ENCODE results near the gene COTL1.
A peak's percentile ranks its signal among the peaks of the same experiment; 100 is the strongest.

Gene COTL1

DNA sequence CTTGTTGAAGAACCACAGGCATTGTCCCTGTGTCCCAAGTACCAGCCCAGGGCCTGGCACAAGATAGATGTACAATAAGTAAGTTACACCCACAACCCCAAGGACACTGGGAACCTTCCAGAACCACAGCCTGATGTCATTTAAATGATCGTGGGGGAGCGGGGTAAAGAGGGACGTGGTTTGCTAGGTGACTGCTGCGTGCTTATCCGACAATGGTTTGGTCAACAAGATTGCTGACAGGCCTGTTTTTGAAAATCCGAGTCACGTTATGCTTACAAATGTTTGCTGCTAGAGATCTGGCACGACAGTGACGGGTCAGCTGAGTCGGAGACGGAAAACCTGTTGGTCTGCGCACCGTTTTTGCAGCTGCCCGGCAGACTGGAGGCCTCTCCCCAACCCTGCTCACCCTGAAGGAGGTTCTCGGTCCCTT, 22.8 kb downstream of the COTL1 start:
- DNase-seq, result no peak

DNA sequence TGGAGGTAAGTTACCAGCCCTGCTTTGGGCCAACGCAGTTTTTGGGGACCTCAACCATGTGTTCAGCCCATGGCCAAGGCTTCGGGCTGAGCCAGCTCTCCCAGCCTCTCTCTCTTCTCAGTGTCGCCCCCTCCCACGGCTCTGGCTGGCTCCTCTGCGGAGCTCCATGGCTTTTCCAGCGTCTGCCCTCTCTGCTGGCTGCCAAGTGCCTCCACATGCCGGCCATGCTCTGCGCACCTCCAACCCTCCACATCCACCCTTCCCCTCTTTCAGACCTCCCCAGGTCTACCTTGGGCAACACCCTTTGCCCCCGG, 23.2 kb downstream of the COTL1 start:
- no peak for DNase-seq

GRCh38 chr16:84593825-84594724, 23.8 kb downstream of the COTL1 start:
- DNase-seq, result peak in 1 of 2 donors; percentile 30

- no peak for DNase-seq
Observed at GRCh38 chr16:84592718-84593117, 25.2 kb downstream of the COTL1 start.

- DNase-seq, result no peak
Observed at GRCh38 chr16:84589975-84590719, 27.7 kb downstream of the COTL1 start.

DNA sequence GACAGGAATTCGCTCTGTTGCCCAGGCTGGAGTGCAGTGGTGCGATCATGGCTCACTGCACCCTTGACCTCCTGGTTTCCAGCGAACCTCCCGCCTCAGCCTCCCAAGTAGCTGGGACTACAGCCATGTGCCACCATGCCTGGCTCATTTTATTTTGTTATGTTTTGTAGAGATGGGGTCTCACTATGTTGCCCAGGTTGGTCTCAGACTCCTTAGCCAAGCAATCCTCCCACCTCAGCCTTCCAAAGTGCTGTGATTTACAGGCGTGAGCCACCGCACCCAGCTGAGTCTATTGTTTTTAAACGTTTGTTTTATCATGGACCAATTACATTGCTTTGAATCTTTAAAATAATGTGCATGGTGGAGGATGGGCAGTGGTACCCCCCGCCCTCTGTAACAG, 28.9 kb downstream of the COTL1 start:
- DNase-seq, result no peak

DNA sequence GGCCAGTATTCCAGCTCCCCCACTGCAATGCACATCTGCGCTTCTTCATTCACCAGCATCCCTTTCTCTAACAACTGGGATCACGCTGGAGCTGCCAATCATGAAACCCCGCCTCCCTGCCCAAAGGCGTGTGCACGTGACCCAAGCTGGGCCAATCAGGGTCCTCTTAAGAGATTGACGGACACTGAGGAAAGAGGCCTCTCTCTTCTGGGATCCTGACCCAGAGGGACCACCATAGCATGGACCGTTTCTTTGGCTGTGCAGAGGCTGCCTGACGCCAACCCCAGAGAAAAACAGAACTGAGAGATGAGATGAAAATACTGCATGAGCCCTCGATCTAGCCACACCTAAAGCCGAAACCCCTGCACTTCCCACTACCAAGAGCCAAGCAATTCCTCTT, 32.0 kb downstream of the COTL1 start:
- peak; percentile 44 to 65 for DNase-seq

DNA sequence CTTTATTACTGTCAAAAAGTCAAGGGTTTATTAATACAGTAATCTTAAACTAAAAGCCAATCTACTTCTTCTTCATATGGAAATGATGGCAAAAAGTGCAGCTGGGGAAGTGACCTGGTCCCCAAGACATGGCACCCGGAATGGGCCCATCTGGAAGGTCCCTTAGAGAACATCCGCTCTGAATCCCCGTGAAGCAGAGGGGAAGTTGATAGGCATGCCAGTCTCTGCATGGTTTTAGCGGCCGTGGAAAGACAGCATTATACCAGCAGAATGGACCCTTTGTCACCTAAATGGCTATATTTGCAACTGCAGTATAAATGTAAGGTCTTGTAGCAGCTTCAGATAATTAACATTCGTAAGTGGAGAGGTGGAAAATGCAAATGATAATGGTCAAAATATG, 32.4 kb downstream of the COTL1 start:
- no peak for DNase-seq

GRCh38 chr16:84584678-84585077, 33.2 kb downstream of the COTL1 start:
- no peak for DNase-seq

- peak; percentile 34 to 46 for DNase-seq
Observed at GRCh38 chr16:84583995-84584394, 33.9 kb downstream of the COTL1 start.

GRCh38 chr16:84582958-84583516, 34.8 kb downstream of the COTL1 start:
- no peak for DNase-seq

DNA sequence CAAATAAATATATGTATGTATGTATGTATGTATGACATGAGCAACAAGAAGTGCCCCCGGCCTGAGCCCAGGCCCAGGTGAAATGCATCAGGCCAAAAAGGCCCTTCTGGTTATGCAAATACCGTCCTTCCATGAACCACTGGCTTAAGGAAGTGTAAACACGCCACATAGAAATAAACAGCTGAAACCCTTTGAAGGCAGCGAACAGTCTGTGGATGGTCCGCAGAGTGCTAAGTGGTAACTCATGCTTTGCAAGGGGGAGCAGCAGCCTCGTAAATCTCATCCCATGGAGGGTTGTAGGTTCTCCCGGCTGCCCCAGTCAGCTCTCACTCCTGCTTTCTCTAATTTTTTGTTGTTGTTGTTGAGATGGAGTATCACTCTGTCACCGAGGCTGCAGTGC, 36.7 kb downstream of the COTL1 start:
- no peak for DNase-seq

DNA sequence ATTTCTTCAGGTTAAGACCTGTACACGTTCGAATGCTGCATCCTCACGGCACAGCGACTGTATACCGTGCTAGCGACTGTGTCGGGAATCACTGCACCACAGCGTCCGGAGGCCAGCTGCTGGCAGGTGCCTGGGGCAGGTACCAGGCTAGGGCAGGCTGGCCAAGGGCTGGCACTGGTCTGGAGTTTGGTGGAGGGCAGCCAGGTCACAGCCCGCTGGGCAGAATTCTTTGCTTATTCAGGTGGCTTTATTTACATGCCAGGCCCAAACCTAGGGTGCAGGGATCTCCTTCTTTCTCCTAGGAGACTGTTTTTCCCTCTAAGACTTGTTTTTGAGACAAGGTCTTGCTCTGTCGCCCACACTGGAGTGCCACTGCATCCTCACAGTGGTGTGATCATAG, 37.9 kb downstream of the COTL1 start:
- no peak for DNase-seq

DNA sequence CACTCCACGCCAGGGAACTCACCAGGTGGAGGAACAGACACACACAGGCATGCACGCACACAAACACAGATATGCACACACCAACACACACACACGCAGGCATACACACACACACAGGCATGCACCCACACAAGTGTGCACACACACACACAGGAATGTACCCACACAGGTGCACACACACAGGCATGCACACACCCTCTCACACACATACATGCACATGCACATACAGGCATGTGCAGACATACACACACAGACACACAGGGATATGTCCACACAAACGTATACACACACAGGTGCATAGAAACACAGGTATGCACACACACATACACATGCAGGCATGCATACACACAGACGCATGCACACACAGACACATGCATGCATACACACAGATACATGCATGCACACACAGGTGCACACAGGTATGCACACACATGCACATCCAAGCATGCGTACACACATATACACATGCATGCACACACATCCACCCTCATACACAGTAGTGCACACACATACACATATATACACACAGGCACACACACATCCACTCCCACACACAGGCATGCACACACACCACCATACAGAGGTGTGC, 39.2 kb downstream of the COTL1 start:
- no peak for DNase-seq

DNA sequence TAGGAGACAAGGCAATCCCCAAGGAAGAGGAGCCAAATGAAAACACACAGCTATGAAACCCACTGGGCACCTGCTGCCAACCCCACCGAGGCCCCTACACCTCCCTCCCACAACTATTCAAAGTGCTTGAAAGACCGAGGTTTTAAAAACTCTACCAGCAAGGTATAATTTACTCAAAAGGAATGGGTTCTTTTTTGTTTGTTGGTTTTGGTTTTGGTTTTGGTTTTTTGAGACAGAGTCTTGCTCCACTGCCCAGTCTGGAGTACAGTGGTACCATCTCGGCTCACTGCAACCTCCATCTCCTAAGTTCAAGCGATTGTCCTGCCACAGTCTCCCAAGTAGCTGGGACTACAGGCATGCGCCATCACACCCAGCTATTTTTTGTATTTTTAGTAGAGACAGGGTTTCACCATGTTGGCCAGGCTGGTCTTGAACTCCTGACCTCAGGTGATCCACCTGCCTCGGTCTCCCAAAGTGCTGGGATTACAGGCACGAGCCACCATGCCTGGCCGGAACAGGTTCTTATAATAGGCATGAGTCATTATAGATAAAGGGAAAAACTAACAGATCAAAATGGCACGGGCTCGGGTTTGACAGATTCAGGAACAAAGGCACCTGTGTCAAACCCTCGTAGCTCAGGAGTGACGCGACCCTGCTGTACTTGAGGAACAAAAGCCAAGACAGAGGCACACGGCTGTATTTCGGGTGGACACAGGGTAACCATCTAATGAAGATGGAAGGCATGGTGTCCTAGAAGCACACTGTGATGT, 40.7 kb downstream of the COTL1 start:
- DNase-seq, result no peak

- DNase-seq, result no peak
Observed at GRCh38 chr16:84575914-84576313, 42.0 kb downstream of the COTL1 start.

- DNase-seq, result peak in 1 of 2 donors; percentile 35
Observed at GRCh38 chr16:84574191-84574590, 43.7 kb downstream of the COTL1 start.

GRCh38 chr16:84572096-84572495, 45.8 kb downstream of the COTL1 start:
- no peak for DNase-seq

- DNase-seq, result no peak
Observed at GRCh38 chr16:84571506-84571905, 46.4 kb downstream of the COTL1 start.

- no peak for DNase-seq
Observed at GRCh38 chr16:84570739-84571403, 47.0 kb downstream of the COTL1 start.

- peak in 1 of 2 donors; percentile 37 for DNase-seq
Observed at GRCh38 chr16:84569382-84569987, 48.4 kb downstream of the COTL1 start.

GRCh38 chr16:84568066-84568465, 49.8 kb downstream of the COTL1 start:
- no peak for DNase-seq

All from hippocampal formation (tissue), 2 donors.